ENCODE data around the gene DMRTA1.
"Not testable (repeated sequence)": the region's sequence is repeated elsewhere in the genome, so short reads cannot be mapped to it uniquely, and the experiment has no call there.

The DMRTA1 gene, protein sequence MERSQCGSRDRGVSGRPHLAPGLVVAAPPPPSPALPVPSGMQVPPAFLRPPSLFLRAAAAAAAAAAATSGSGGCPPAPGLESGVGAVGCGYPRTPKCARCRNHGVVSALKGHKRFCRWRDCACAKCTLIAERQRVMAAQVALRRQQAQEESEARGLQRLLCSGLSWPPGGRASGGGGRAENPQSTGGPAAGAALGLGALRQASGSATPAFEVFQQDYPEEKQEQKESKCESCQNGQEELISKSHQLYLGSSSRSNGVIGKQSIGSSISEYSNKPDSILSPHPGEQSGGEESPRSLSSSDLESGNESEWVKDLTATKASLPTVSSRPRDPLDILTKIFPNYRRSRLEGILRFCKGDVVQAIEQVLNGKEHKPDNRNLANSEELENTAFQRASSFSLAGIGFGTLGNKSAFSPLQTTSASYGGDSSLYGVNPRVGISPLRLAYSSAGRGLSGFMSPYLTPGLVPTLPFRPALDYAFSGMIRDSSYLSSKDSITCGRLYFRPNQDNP

DNA sequence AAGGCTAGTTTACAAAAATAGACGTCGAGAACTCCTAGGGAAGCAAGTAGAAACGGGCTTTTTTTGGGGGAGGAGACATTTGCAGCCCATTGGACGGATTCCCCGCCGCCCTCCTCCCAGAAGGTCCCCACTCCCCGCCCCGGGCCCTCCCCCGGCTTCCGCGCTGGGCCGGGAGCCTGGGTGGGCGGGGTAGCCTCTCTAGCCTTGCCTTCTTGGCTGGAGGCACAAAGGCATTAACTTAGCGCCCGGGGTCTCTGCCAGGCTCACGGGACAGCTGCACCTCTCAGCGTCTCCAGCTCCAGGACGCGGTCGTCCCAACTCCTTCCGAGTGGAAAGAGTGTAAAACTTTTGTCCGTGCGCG is at the start of gene DMRTA1:
TSS of gene DMRTA1 (plus strand) at position 236 of the 361 bp plus-strand sequence. CDS start 242 bp downstream, outside the sequence.
- H3K27ac Mint-ChIP-seq: no peak within 1 kb of the TSS
- ATAC-seq (peak; percentile 61), DNase-seq (no peak)
- no peaks in the 10 kb centered on the region for H3K9me3 Mint-ChIP-seq
- peak within 1 kb of the TSS; percentile 64 to 66 for H3K4me3 Mint-ChIP-seq
- peaks cover 62% of the 10 kb centered on the region for H3K27me3 Mint-ChIP-seq
- H3K4me1 Mint-ChIP-seq: no peaks in the 10 kb centered on the region

DNA sequence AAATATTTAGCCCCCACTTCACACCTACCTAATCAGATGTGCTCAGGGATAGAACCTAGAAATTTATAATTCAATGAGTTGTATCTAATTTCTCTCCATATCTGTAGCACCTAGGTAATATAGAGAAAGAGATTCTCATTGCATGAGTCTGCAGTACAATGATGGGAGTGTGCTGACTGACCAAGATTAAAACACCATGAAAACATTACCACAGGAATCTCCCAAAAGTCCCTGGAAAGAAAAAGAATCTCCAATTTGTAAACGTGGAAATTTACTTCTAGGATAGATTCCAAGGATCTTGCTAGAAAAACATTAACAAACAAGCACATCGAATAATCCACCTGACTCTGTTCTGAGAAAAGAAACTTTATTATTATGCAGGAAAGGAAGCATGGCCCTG is 45.0 kb upstream of the DMRTA1 start:
- H3K9me3 Mint-ChIP-seq: peaks cover 0 to 1% of the 10 kb centered on the region in 2 donors
- H3K27me3 Mint-ChIP-seq: peaks cover 7% of the 10 kb centered on the region
- H3K4me3 Mint-ChIP-seq: no peak overlapping the region
- DNase-seq (no peak), ATAC-seq (no peak)
- no peaks in the 10 kb centered on the region for H3K4me1 Mint-ChIP-seq
- H3K27ac Mint-ChIP-seq: no peak overlapping the region

DNA sequence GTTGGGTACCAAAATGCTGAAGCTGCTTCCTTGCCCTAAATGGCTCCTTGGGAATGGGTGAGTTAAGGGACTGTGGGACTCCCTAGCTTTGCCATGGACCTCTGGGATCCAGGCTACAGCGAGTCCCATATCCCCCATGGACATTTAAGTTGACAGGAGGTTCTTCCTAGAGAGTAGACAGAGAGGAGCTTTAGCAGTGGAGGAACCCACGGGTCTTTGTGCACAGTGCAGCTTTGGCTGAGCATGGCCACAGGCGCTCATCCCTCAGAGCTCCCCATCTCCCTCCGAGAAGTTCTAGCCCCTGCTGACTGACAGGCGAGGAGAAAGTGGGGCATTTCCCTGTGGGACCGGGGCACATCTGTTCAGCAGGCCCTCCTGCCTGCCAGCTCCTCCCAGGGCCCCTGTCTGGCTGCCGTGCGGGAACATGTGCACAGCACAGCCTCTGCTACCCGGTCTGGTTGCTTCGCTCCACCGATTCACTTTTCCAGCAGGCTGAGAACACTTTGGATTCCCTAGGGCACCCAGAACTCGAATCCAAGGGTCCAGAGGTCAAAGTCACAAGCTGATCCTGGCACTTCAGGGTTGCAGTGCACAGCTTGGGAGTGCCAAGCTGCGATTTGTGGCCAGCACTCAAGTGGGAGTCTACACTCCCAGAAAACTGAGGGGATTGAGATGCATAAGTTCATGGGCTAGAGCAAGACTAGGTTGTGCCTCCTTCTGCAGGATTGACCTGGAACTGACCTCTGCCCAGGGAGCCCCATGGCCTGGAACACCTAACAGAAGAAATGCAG is 40.6 kb upstream of the DMRTA1 start:
- no peak for DNase-seq
- H3K9me3 Mint-ChIP-seq: no peaks in the 10 kb centered on the region
- no peak overlapping the region for H3K4me3 Mint-ChIP-seq
- H3K27me3 Mint-ChIP-seq: peaks cover 7% of the 10 kb centered on the region
- no peak for ATAC-seq
- no peaks in the 10 kb centered on the region for H3K4me1 Mint-ChIP-seq
- no peak overlapping the region for H3K27ac Mint-ChIP-seq

DNA sequence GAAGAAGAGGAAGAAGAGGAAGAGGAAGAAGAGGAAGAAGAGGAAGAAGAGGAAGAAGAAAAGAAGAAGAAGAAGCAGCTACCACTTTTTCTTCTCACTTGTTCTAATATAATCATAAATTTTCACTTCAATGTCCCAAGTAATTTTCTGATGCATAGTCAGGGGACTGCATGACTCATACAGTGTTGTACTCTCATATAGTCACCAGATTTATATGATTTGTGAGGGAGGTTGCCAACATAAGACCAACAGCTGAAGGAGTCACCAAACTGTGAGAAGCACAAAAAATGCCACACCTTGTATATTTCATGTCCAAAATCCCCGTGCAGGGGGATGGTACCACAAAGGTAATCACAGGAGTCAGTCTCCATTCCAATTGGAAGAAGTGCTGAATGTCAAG is 32.7 kb upstream of the DMRTA1 start:
- ATAC-seq: no peak
- Mint-ChIP-seq H3K9me3 (no peaks in the 10 kb centered on the region), H3K4me1 (no peaks in the 10 kb centered on the region), H3K27me3 (no peaks in the 10 kb centered on the region), H3K4me3 (no peak overlapping the region), H3K27ac (no peak overlapping the region)
- no peak for DNase-seq

DNA sequence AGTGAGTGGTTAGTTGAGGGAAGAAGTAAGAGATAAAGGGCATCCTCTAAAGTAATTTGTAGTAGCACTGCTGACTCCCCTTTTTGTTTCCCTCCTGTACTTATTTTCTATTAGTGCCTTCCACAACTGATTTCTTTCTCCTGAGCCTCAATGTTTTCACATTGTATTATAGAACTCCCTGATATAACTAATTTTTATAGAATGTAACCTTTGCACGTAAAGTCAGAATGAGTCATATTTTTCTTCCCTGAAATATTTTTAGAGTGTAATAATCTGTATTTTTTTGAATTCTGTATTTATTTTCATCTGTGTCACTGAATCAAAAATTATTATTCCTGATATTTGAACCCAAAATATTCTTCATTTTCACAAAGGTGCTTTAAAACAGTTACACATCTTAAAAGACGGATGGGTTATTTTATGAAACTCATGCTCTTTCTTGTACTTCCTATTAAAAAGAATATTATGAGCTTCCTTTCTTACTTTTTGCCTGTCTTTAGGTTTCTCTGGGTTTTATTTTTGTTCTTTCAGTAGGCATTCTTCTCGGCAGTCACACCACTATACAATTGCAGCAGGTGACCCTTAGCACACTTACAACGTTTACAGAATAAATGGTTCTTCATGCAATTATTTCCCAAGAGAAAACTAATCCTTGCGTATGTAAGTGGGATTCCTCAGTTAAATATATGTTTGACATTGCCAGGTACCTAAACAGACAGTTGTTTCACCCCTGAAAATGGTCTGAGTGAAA is 30.5 kb upstream of the DMRTA1 start:
- no peaks in the 10 kb centered on the region for H3K9me3 Mint-ChIP-seq

DNA sequence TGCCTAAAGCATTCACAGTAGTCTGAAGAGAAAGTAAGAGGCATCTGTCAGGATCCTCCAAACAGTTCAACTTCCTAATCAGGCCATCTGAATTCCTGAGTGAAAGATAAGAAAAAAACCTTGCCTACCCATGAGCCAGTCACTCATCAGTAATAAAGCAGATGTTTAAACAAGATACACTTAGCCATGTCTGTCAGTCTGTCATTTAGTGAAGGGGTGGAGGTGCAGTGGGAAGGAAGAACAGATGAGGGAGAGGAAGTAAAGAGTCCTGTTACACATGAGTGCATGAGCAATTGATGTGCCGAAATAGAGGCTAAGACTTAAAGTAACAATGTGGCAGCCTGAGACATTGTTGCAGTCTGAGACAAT is 29.9 kb upstream of the DMRTA1 start:
- Mint-ChIP-seq H3K4me3 (no peak overlapping the region), H3K9me3 (no peaks in the 10 kb centered on the region), H3K4me1 (no peaks in the 10 kb centered on the region), H3K27ac (peak overlapping the region in 1 of 2 donors; percentile 39), H3K27me3 (no peaks in the 10 kb centered on the region)
- DNase-seq: no peak
- no peak for ATAC-seq

More for the DNA sequence above, 30.5 kb upstream of the DMRTA1 start:
- ATAC-seq (no peak), DNase-seq (no peak)
- H3K4me1 Mint-ChIP-seq: no peaks in the 10 kb centered on the region
- no peak overlapping the region for H3K4me3 Mint-ChIP-seq
- no peak overlapping the region for H3K27ac Mint-ChIP-seq
- H3K27me3 Mint-ChIP-seq: no peaks in the 10 kb centered on the region

DNA sequence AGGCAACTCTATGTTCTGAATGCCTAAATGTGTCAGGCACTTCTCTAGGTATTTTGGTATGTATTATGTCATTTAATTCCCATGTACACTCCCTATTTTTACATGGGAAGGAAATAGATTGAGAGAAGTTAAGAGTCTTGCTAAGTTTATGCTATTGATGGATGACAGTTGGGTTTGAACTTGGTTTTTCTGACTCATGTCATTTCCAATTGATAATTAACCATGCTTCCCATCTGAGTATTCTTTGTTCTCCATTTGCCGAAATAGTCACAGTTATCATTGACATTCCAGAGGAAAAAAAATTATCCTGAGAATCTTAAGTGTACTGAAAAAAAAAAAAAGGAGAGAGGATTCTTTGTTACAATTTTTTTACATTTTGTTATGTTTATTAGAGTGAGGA is 23.1 kb upstream of the DMRTA1 start:
- no peaks in the 10 kb centered on the region for H3K27me3 Mint-ChIP-seq
- ATAC-seq (no peak), DNase-seq (no peak)
- H3K9me3 Mint-ChIP-seq: no peaks in the 10 kb centered on the region
- no peak overlapping the region for H3K4me3 Mint-ChIP-seq
- H3K4me1 Mint-ChIP-seq: no peaks in the 10 kb centered on the region
- H3K27ac Mint-ChIP-seq: no peak overlapping the region

DNA sequence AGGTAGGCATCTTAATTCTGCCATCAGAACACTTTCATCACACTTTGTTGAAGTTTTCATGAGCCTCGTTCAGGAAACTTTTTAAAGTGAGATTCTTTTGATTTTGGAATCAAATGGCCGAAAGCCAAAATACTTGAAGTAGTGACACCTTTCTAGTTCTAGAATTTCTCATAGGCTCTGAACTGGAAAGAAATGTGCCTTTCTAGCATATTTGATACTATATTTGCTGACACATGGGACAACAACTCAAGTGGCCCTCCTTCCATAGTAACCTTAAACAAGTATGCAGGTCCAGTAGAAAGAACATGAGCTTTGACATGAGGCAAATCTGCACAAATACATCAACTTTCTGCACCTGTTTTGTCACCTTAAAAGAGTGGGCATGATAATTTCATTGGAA is 22.0 kb upstream of the DMRTA1 start:
- no peaks in the 10 kb centered on the region for H3K9me3 Mint-ChIP-seq
- H3K27ac Mint-ChIP-seq: no peak overlapping the region
- ATAC-seq (no peak), DNase-seq (no peak)
- H3K4me3 Mint-ChIP-seq: no peak overlapping the region
- H3K4me1 Mint-ChIP-seq: no peaks in the 10 kb centered on the region
- no peaks in the 10 kb centered on the region for H3K27me3 Mint-ChIP-seq

DNA sequence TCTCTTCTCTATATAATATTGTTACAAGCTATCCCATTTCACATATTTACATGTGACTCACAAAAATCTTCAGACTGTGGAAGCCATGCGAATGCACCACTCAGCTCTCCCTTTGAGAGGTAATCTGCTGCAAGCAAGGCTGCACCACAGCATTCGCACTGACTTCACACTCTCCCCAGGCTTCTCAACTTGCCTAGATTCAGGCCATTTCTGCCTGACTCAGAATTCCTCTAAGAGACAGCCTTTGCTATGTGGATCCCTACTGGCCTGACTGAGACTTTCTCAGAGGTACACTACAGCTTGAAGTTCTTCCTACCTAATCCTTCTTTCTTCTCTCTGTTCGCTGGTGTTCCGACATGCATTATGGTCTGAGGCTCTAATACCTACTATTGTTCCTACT is 21.1 kb upstream of the DMRTA1 start:
- ATAC-seq (no peak), DNase-seq (no peak)
- H3K27ac Mint-ChIP-seq: no peak overlapping the region
- H3K27me3 Mint-ChIP-seq: no peaks in the 10 kb centered on the region
- no peaks in the 10 kb centered on the region for H3K4me1 Mint-ChIP-seq
- H3K4me3 Mint-ChIP-seq: no peak overlapping the region
- H3K9me3 Mint-ChIP-seq: no peaks in the 10 kb centered on the region

DNA sequence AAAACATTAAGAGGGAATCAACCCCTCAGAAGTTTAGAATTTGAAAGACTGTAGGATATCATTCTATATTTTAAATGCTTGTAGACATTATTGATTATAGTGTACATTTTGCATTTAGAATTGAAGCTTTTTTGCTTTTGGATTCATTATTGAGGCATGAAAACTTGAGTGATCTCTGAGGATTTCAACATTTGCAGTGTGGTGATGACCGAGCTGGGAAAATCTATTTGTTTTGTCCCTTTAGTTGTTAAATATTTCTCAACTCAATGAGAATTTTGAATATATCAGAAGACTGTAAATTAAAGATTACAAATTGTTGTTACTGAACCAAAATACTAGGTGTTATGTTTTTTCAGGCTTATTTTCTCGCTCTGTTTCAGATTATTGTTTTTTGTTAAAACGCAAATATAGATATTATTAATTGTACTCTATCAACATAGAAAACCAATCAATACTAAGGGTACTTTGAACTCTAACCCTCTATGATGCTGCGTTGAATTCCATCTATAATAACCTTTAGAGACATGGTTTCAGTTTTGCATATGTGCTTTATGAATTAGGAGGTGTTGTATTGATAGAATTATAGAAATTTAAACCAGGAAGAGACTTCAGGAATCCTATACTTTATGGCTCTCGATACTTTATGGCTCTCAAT is 19.3 kb upstream of the DMRTA1 start:
- Mint-ChIP-seq H3K4me3 (no peak overlapping the region), H3K9me3 (no peaks in the 10 kb centered on the region), H3K27me3 (no peaks in the 10 kb centered on the region), H3K27ac (no peak overlapping the region), H3K4me1 (no peaks in the 10 kb centered on the region)
- no peak for ATAC-seq
- no peak for DNase-seq

DNA sequence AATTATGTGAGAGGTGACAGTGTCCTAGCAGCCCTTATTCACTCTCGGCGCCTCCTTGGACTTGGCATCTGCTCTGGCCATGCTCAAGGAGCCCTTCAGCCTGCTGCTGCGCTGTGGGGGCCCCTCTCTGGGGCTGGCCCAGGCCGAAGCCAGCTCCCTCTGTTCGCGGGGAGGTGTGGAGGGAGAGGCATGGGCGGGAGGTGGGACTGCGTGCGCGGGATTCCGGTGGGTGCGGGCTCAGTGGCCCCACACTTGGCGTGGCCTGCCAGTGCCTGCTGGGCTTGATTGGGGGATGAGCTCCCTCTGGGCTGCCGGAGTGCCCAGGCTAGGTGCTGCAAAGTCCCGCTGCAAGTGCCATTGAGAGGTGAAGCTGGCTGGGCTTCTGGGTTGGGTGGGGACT is 12.9 kb upstream of the DMRTA1 start:
- ATAC-seq (no peak), DNase-seq (no peak)
- Mint-ChIP-seq H3K27me3 (peaks cover 7% of the 10 kb centered on the region), H3K4me1 (no peaks in the 10 kb centered on the region), H3K27ac (no peak overlapping the region), H3K9me3 (no peaks in the 10 kb centered on the region), H3K4me3 (no peak overlapping the region)

DNA sequence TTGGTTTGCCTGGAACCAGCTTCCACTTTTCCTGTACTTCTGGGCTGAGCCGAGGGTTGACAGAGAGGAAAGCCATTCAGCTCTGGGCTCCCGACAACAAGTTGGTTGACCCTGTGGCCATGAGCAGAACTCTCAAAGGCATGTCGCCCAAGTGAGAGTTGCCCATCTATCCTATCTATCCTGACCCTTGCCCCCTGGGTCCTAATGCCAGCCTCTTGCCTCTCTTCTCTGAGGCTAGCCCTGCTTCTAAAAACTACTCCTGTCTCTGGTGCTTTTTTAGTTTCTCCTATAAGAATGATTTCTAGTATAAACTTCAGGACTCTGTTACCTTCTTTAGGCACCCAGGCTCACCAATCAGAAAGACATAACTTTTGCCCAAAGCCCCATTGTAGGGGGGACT is 11.4 kb upstream of the DMRTA1 start:
- not testable (repeated sequence) for H3K4me1 Mint-ChIP-seq, H3K4me3 Mint-ChIP-seq, H3K27me3 Mint-ChIP-seq, DNase-seq, H3K27ac Mint-ChIP-seq, ATAC-seq, H3K9me3 Mint-ChIP-seq

DNA sequence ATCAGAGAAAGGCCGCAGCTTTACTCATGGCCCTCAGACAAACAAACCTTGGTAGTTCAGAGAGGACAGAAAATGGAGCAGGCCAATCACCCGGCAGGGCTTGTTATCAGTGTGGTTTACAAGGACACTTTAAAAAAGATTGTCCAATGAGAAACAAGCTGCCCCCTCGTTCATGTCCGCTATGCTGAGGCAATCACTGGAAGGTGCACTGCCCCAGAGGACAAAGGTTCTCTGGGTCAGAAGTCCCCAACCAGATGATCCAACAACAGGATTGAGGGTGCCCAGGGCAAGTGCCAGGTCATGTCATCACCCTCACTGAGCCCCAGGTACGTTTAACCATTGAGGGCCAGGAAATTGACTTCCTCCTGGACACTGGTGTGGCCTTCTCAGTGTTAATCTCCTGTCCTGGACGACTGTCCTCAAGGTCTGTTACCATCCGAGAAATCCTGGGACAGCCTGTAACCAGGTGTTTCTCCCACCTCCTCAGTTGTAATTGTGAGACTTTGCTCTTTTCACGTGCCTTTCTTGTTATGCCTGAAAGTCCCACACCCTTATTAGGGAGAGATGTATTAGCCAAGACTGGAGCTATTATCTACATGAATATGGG is 9.1 kb upstream of the DMRTA1 start:
- H3K4me1 Mint-ChIP-seq, H3K27me3 Mint-ChIP-seq, H3K27ac Mint-ChIP-seq, DNase-seq, H3K4me3 Mint-ChIP-seq, ATAC-seq: not testable (repeated sequence)
- peaks cover 5 to 10% of the 10 kb centered on the region in 2 donors for H3K9me3 Mint-ChIP-seq

DNA sequence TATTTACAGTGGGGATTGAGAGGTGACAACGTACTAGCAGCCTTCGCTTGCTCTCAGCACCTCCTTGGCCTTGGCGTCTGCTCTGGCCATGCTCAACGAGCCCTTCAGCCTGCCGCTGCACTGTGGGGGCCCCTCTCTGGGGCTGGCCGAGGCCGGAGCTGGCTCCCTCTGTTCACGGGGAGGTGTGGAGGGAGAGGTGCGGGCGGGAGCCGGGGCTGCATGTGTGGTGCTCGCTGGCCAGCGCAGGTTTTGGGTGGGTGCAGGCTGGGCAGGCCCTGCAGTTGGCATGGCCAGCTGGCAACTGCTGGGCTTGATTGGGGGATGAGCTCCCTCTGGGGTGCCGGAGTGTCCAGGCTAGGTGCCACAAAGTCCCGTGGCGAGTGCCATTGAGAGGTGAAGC is 5.8 kb upstream of the DMRTA1 start:
- no peak overlapping the region for H3K27ac Mint-ChIP-seq
- no peak overlapping the region for H3K4me3 Mint-ChIP-seq
- peaks cover 5 to 10% of the 10 kb centered on the region in 2 donors for H3K9me3 Mint-ChIP-seq
- DNase-seq (no peak), ATAC-seq (peak; percentile 43)
- no peaks in the 10 kb centered on the region for H3K4me1 Mint-ChIP-seq
- H3K27me3 Mint-ChIP-seq: peaks cover 28% of the 10 kb centered on the region

All from stimulated activated naive CD8-positive, alpha-beta T cell treated with anti-CD3 and anti-CD28 coated beads, Interleukin-15, amount 100 ng/mL, for 72 hours (primary cell).